ENCODE data around the gene UMAD1.

Gene UMAD1

GRCh38 chr7:7843972-7844371 is 203.4 kb downstream of the UMAD1 start:
- no peak for TF ChIP-seq CTCF (conservative IDR thresholded peaks at IDR 0.05; ENCODE audit: low read depth)
- ChIA-PET POLR2A (ENCODE audit: low non-redundant PET) (no interaction called here), CTCF (no interaction called here)
- no peak for DNase-seq (ENCODE audit: low spot score)
- H3K27ac ChIP-seq, result no peak overlapping the region

GRCh38 chr7:7848246-7848645 is 207.7 kb downstream of the UMAD1 start:
- POLR2A ChIA-PET (ENCODE audit: low non-redundant PET), result no interaction called here
- no peak for DNase-seq (ENCODE audit: low spot score)
- CTCF ChIA-PET, result interaction anchor here (0.7 kb wide), 1 partner anchor 828 kb away, joined by 3 read pairs; no protein-coding TSS in a partner anchor

GRCh38 chr7:7848892-7849291 is 208.3 kb downstream of the UMAD1 start:
- CTCF ChIA-PET, result interaction anchor here (0.6 kb wide), 1 partner anchor 312 kb away, joined by 3 read pairs; no protein-coding TSS in a partner anchor
- TF ChIP-seq CTCF (conservative IDR thresholded peaks at IDR 0.05; ENCODE audit: low read depth), result no peak
- POLR2A ChIA-PET (ENCODE audit: low non-redundant PET), result no interaction called here
- H3K27ac ChIP-seq, result no peak overlapping the region
- DNase-seq (ENCODE audit: low spot score), result no peak

More at GRCh38 chr7:7848246-7848645, 207.7 kb downstream of the UMAD1 start:
- no peak for TF ChIP-seq CTCF (conservative IDR thresholded peaks at IDR 0.05; ENCODE audit: low read depth)
- no peak overlapping the region for H3K27ac ChIP-seq

- ChIA-PET POLR2A (ENCODE audit: low non-redundant PET) (no interaction called here), CTCF (no interaction called here)
- DNase-seq (ENCODE audit: low spot score), result no peak
- no peak overlapping the region for H3K27ac ChIP-seq
- no peak for TF ChIP-seq CTCF (conservative IDR thresholded peaks at IDR 0.05; ENCODE audit: low read depth)
Measured at GRCh38 chr7:7850150-7850549, 209.6 kb downstream of the UMAD1 start.

GRCh38 chr7:7851381-7851780 is 210.8 kb downstream of the UMAD1 start:
- CTCF ChIA-PET, result no interaction called here
- no peak for DNase-seq (ENCODE audit: low spot score)
- H3K27ac ChIP-seq, result no peak overlapping the region
- POLR2A ChIA-PET (ENCODE audit: low non-redundant PET), result no interaction called here
- TF ChIP-seq CTCF (conservative IDR thresholded peaks at IDR 0.05; ENCODE audit: low read depth), result no peak

GRCh38 chr7:7851991-7852390 is 211.4 kb downstream of the UMAD1 start:
- TF ChIP-seq CTCF (conservative IDR thresholded peaks at IDR 0.05; ENCODE audit: low read depth), result no peak
- ChIA-PET CTCF (no interaction called here), POLR2A (ENCODE audit: low non-redundant PET) (no interaction called here)
- no peak overlapping the region for H3K27ac ChIP-seq
- DNase-seq (ENCODE audit: low spot score), result no peak

- CTCF ChIA-PET, result interaction anchor here (0.7 kb wide), 1 partner anchor 23 kb away, joined by 3 read pairs; no protein-coding TSS in a partner anchor
- no peak for TF ChIP-seq CTCF (conservative IDR thresholded peaks at IDR 0.05; ENCODE audit: low read depth)
- no peak for DNase-seq (ENCODE audit: low spot score)
- H3K27ac ChIP-seq, result no peak overlapping the region
- POLR2A ChIA-PET (ENCODE audit: low non-redundant PET), result no interaction called here
Measured at GRCh38 chr7:7857143-7857583, 216.6 kb downstream of the UMAD1 start.
